Liver (tissue), 9 donors: ENCODE data around the gene RAC2. TPM values are rescaled to one million over a fixed set of nuclear protein-coding genes. Genes with fewer than 3 reads are reported as not detected.
A peak's percentile ranks its signal among the peaks of the same experiment; 100 is the strongest.

Experiments used
- DNase-seq: peaks from one replicate; pipeline ENCODE4 v3.0.0-alpha.2; 2017; ENCODE audit warnings: low spot score
- H3K27ac ChIP-seq, 2 donors: one replicate each; pipeline ENCODE4 v1.7.0; 2013; ENCODE audit warnings: inconsistent platforms in 2 of 2, low read length in 2 of 2, control low read depth in 1 of 2, low read depth in 1 of 2, mild to moderate bottlenecking in 1 of 2
- H3K27me3 ChIP-seq, 4 donors: one replicate each; pipeline versions ENCODE4 v1.6.1 to v1.7.0; 2013; ENCODE audit warnings: low read length in 3 of 4, inconsistent platforms in 1 of 4, mild to moderate bottlenecking in 1 of 4, moderate library complexity in 1 of 4; ENCODE audit not compliant: control insufficient read depth in 4 of 4, insufficient read depth in 4 of 4
- H3K36me3 ChIP-seq, 4 donors: one replicate each; pipeline versions ENCODE4 v1.6.1 to v1.7.0; 2013; ENCODE audit warnings: low read length in 3 of 4, mild to moderate bottlenecking in 3 of 4, low read depth in 1 of 4, moderate library complexity in 1 of 4; ENCODE audit not compliant: control insufficient read depth in 4 of 4, insufficient read depth in 3 of 4
- H3K4me1 ChIP-seq, 4 donors: one replicate each; pipeline versions ENCODE4 v1.6.1 to v1.7.0; 2013; ENCODE audit warnings: low read length in 3 of 4, mild to moderate bottlenecking in 3 of 4, moderate library complexity in 1 of 4; ENCODE audit not compliant: control insufficient read depth in 4 of 4, insufficient read depth in 4 of 4
- H3K4me3 ChIP-seq, 3 donors: one replicate each; pipeline versions ENCODE4 v1.6.1 to v1.7.0; 2013; ENCODE audit warnings: low read length in 3 of 3, control low read depth in 1 of 3, low read depth in 1 of 3, mild to moderate bottlenecking in 1 of 3
- H3K9ac ChIP-seq, 2 donors: one replicate each; pipeline ENCODE4 v1.7.0; 2013; ENCODE audit warnings: low read length in 2 of 2, mild to moderate bottlenecking in 2 of 2, moderate library complexity in 2 of 2, control low read depth in 1 of 2, low read depth in 1 of 2
- H3K9me3 ChIP-seq, 4 donors: one replicate each; pipeline versions ENCODE4 v1.6.1 to v1.7.0; 2013; ENCODE audit warnings: low read length in 3 of 4; ENCODE audit not compliant: control insufficient read depth in 4 of 4
- ATF3 ChIP-seq: IDR thresholded peaks from 2 replicates; pipeline ENCODE4 v1.6.1; 2016; ENCODE audit warnings: antibody characterized with exemption
- EGR1 ChIP-seq, 2 donors: IDR thresholded peaks; 2 replicates each; pipeline ENCODE4 v1.6.1; 2016 to 2018; ENCODE audit warnings: antibody characterized with exemption in 2 of 2, low read depth in 2 of 2
- FOXA1 ChIP-seq: IDR thresholded peaks from 2 replicates; pipeline ENCODE4 v1.6.1; 2016; ENCODE audit warnings: antibody characterized with exemption
- HNF4G ChIP-seq: IDR thresholded peaks from 2 replicates; pipeline ENCODE4 v1.6.1; 2016; ENCODE audit warnings: antibody characterized with exemption
- NR2F2 ChIP-seq: IDR thresholded peaks from 2 replicates; pipeline ENCODE4 v1.6.1; 2016; ENCODE audit warnings: antibody characterized with exemption
- RAD21 ChIP-seq, 2 donors: IDR thresholded peaks; 2 replicates each; pipeline ENCODE4 v1.6.1; 2016; ENCODE audit warnings: antibody characterized with exemption in 2 of 2, mild to moderate bottlenecking in 2 of 2
- REST ChIP-seq: IDR thresholded peaks from 2 replicates; pipeline ENCODE4 v1.6.1; 2016; ENCODE audit warnings: antibody characterized with exemption, mild to moderate bottlenecking
- SP1 ChIP-seq: IDR thresholded peaks from 2 replicates; pipeline ENCODE4 v1.6.1; 2018; ENCODE audit warnings: antibody characterized with exemption, mild to moderate bottlenecking
- YY1 ChIP-seq: IDR thresholded peaks from 2 replicates; pipeline ENCODE4 v1.6.1; 2016; ENCODE audit warnings: antibody characterized with exemption, mild to moderate bottlenecking
- ZBTB33 ChIP-seq: IDR thresholded peaks from 2 replicates; pipeline ENCODE4 v1.6.1; 2016; ENCODE audit warnings: antibody characterized with exemption
- WGBS: extraction: QIAGEN DNeasy Blood & Tissue Kit; methylation state at CpG from one replicate; pipeline ENCODE4 v1.1.7; 2013; 5-methylcytosine and 5-hydroxymethylcytosine counted together
- polyA plus RNA-seq, 2 donors: library from polyadenylated mRNA; stranded (reverse) in 1 of 2; unstranded in 1 of 2; fragments of 200-250 nt in 1 of 2; fragments of >200 nt in 1 of 2; fragmentation: Nextera tagmentation in 1 of 2; extraction: Ambion mirVana in 1 of 2; gene quantifications; one replicate each; pipeline versions ENCODE4 v1.2.1 to v1.2.3, GENCODE V29; 2013 to 2015
- total RNA-seq, 2 donors: library from RNA; depleted of rRNA; stranded (reverse); fragments of >200 nt; gene quantifications; one replicate each; pipeline ENCODE4 v1.2.3, GENCODE V29; 2014
- TF ChIP-seq, protein P1 (sequence below): fragments of 150-350 bp; IDR thresholded peaks from 2 replicates; pipeline ENCODE4 v1.5.1; 2017; ENCODE audit warnings: improper control_type of control experiment, low read depth, low read length; ENCODE audit not compliant: missing input control
- TF ChIP-seq, protein P2 (sequence below): IDR thresholded peaks from 2 replicates; pipeline ENCODE4 v1.6.1; 2016; ENCODE audit warnings: antibody characterized with exemption
- donor health status: healthy.
- donor health status: healthy.
- donor health status: healthy.
- donor health status: healthy.
- donor health status: healthy.

The RAC2 gene
- total and polyA plus RNA-seq, 4 donors = 4.0 to 15.0 (median 7.4) TPM

DNA sequence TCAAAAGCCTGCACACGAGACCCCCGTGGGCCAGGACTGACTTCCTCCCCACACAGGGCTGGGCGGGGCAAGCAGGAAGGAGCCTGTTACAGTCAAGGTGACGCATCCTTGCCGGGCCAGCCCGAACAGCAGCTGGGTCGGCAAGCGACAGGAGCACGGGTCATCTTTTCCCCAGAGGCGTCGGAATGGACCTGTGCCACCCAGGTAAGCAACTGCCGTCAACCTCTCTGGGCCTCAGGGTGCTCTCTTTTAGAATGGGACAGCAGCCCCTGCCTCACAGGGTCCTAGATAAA, 38.3 kb upstream of the RAC2 start, which contains the start of gene CYTH4 (continued):
- no peak for TF ChIP-seq REST

- no peak overlapping the region for H3K9ac ChIP-seq
- no peaks in the 10 kb centered on the region for H3K9me3 ChIP-seq
- no peak overlapping the region for H3K4me3 ChIP-seq
- no peaks in the 10 kb centered on the region for H3K27me3 ChIP-seq
- no peaks in the 10 kb centered on the region for H3K36me3 ChIP-seq
- peak overlapping the region in 1 of 2 donors; percentile 51 for H3K27ac ChIP-seq
- WGBS = 80% methylated on average over 12 of the region's 12 CpGs
- DNase-seq = no peak
- H3K4me1 ChIP-seq = no peaks in the 10 kb centered on the region
- no peak for TF ChIP-seq ZBTB33
- TF ChIP-seq, protein P1, sequence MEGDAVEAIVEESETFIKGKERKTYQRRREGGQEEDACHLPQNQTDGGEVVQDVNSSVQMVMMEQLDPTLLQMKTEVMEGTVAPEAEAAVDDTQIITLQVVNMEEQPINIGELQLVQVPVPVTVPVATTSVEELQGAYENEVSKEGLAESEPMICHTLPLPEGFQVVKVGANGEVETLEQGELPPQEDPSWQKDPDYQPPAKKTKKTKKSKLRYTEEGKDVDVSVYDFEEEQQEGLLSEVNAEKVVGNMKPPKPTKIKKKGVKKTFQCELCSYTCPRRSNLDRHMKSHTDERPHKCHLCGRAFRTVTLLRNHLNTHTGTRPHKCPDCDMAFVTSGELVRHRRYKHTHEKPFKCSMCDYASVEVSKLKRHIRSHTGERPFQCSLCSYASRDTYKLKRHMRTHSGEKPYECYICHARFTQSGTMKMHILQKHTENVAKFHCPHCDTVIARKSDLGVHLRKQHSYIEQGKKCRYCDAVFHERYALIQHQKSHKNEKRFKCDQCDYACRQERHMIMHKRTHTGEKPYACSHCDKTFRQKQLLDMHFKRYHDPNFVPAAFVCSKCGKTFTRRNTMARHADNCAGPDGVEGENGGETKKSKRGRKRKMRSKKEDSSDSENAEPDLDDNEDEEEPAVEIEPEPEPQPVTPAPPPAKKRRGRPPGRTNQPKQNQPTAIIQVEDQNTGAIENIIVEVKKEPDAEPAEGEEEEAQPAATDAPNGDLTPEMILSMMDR = no peak
- no peak for TF ChIP-seq EGR1 (IDR thresholded peaks at IDR 0.05; ENCODE audit: low read depth in 2 of 2)
- no peak for TF ChIP-seq SP1
- TF ChIP-seq HNF4G = no peak
- TF ChIP-seq REST = no peak
- no peak for TF ChIP-seq FOXA1
- TF ChIP-seq NR2F2 = no peak
- TF ChIP-seq, protein P2, sequence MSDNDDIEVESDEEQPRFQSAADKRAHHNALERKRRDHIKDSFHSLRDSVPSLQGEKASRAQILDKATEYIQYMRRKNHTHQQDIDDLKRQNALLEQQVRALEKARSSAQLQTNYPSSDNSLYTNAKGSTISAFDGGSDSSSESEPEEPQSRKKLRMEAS = no peak
- no peak for TF ChIP-seq ATF3
- TF ChIP-seq RAD21 (IDR thresholded peaks at IDR 0.05) = no peak
- no peak for TF ChIP-seq YY1
These were observed 37.7 kb upstream of the RAC2 start for GRCh38 chr22:37281646-37282384.
